Liver (tissue), 9 donors: ENCODE data around the gene TP53I3. TPM values are rescaled to one million over a fixed set of nuclear protein-coding genes. Genes with fewer than 3 reads are reported as not detected.
A peak's percentile ranks its signal among the peaks of the same experiment; 100 is the strongest.

Experiments
- DNase-seq: peaks from one replicate; pipeline ENCODE4 v3.0.0-alpha.2; 2017; ENCODE audit warnings: low spot score
- H3K27ac ChIP-seq, 2 donors: one replicate each; pipeline ENCODE4 v1.7.0; 2013; ENCODE audit warnings: inconsistent platforms in 2 of 2, low read length in 2 of 2, control low read depth in 1 of 2, low read depth in 1 of 2, mild to moderate bottlenecking in 1 of 2
- H3K27me3 ChIP-seq, 4 donors: one replicate each; pipeline versions ENCODE4 v1.6.1 to v1.7.0; 2013; ENCODE audit warnings: low read length in 3 of 4, inconsistent platforms in 1 of 4, mild to moderate bottlenecking in 1 of 4, moderate library complexity in 1 of 4; ENCODE audit not compliant: control insufficient read depth in 4 of 4, insufficient read depth in 4 of 4
- H3K36me3 ChIP-seq, 4 donors: one replicate each; pipeline versions ENCODE4 v1.6.1 to v1.7.0; 2013; ENCODE audit warnings: low read length in 3 of 4, mild to moderate bottlenecking in 3 of 4, low read depth in 1 of 4, moderate library complexity in 1 of 4; ENCODE audit not compliant: control insufficient read depth in 4 of 4, insufficient read depth in 3 of 4
- H3K4me1 ChIP-seq, 4 donors: one replicate each; pipeline versions ENCODE4 v1.6.1 to v1.7.0; 2013; ENCODE audit warnings: low read length in 3 of 4, mild to moderate bottlenecking in 3 of 4, moderate library complexity in 1 of 4; ENCODE audit not compliant: control insufficient read depth in 4 of 4, insufficient read depth in 4 of 4
- H3K4me3 ChIP-seq, 3 donors: one replicate each; pipeline versions ENCODE4 v1.6.1 to v1.7.0; 2013; ENCODE audit warnings: low read length in 3 of 3, control low read depth in 1 of 3, low read depth in 1 of 3, mild to moderate bottlenecking in 1 of 3
- H3K9ac ChIP-seq, 2 donors: one replicate each; pipeline ENCODE4 v1.7.0; 2013; ENCODE audit warnings: low read length in 2 of 2, mild to moderate bottlenecking in 2 of 2, moderate library complexity in 2 of 2, control low read depth in 1 of 2, low read depth in 1 of 2
- H3K9me3 ChIP-seq, 4 donors: one replicate each; pipeline versions ENCODE4 v1.6.1 to v1.7.0; 2013; ENCODE audit warnings: low read length in 3 of 4; ENCODE audit not compliant: control insufficient read depth in 4 of 4
- EGR1 ChIP-seq, 2 donors: IDR thresholded peaks; 2 replicates each; pipeline ENCODE4 v1.6.1; 2016 to 2018; ENCODE audit warnings: antibody characterized with exemption in 2 of 2, low read depth in 2 of 2
- FOXA1 ChIP-seq: IDR thresholded peaks from 2 replicates; pipeline ENCODE4 v1.6.1; 2016; ENCODE audit warnings: antibody characterized with exemption
- FOXA2 ChIP-seq: IDR thresholded peaks from 2 replicates; pipeline ENCODE4 v1.6.1; 2016; ENCODE audit warnings: antibody characterized with exemption
- GABPA ChIP-seq, 2 donors: IDR thresholded peaks in 1 of 2; conservative IDR thresholded peaks in 1 of 2; 2 replicates each; pipeline ENCODE4 v1.6.1; 2016; ENCODE audit warnings: antibody characterized with exemption in 2 of 2, mild to moderate bottlenecking in 1 of 2, moderate library complexity in 1 of 2
- HNF4A ChIP-seq, 2 donors: conservative IDR thresholded peaks; 2 replicates each; pipeline ENCODE4 v1.6.1; 2016; ENCODE audit warnings: antibody characterized with exemption in 2 of 2, mild to moderate bottlenecking in 2 of 2
- HNF4G ChIP-seq: IDR thresholded peaks from 2 replicates; pipeline ENCODE4 v1.6.1; 2016; ENCODE audit warnings: antibody characterized with exemption
- JUND ChIP-seq, 2 donors: IDR thresholded peaks; 2 replicates each; pipeline ENCODE4 v1.6.1; 2016; ENCODE audit warnings: antibody characterized with exemption in 2 of 2
- NR2F2 ChIP-seq: IDR thresholded peaks from 2 replicates; pipeline ENCODE4 v1.6.1; 2016; ENCODE audit warnings: antibody characterized with exemption
- RAD21 ChIP-seq, 2 donors: IDR thresholded peaks; 2 replicates each; pipeline ENCODE4 v1.6.1; 2016; ENCODE audit warnings: antibody characterized with exemption in 2 of 2, mild to moderate bottlenecking in 2 of 2
- RXRA ChIP-seq, 2 donors: IDR thresholded peaks; 2 replicates each; pipeline ENCODE4 v1.6.1; 2017 to 2018; ENCODE audit warnings: antibody characterized with exemption in 2 of 2, mild to moderate bottlenecking in 1 of 2
- SP1 ChIP-seq: IDR thresholded peaks from 2 replicates; pipeline ENCODE4 v1.6.1; 2018; ENCODE audit warnings: antibody characterized with exemption, mild to moderate bottlenecking
- YY1 ChIP-seq: IDR thresholded peaks from 2 replicates; pipeline ENCODE4 v1.6.1; 2016; ENCODE audit warnings: antibody characterized with exemption, mild to moderate bottlenecking
- WGBS: extraction: QIAGEN DNeasy Blood & Tissue Kit; methylation state at CpG from one replicate; pipeline ENCODE4 v1.1.7; 2013; 5-methylcytosine and 5-hydroxymethylcytosine counted together
- polyA plus RNA-seq, 2 donors: library from polyadenylated mRNA; stranded (reverse) in 1 of 2; unstranded in 1 of 2; fragments of 200-250 nt in 1 of 2; fragments of >200 nt in 1 of 2; fragmentation: Nextera tagmentation in 1 of 2; extraction: Ambion mirVana in 1 of 2; gene quantifications; one replicate each; pipeline versions ENCODE4 v1.2.1 to v1.2.3, GENCODE V29; 2013 to 2015
- total RNA-seq, 2 donors: library from RNA; depleted of rRNA; stranded (reverse); fragments of >200 nt; gene quantifications; one replicate each; pipeline ENCODE4 v1.2.3, GENCODE V29; 2014
- TF ChIP-seq, protein P1 (sequence below): IDR thresholded peaks from 2 replicates; pipeline ENCODE4 v1.6.1; 2016; ENCODE audit warnings: antibody characterized with exemption
- TF ChIP-seq, protein P2 (sequence below): IDR thresholded peaks from 2 replicates; pipeline ENCODE4 v1.6.1; 2016; ENCODE audit warnings: antibody characterized with exemption
- TF ChIP-seq, protein P3 (sequence below): fragments of 150-350 bp; IDR thresholded peaks from 2 replicates; pipeline ENCODE4 v1.5.1; 2017; ENCODE audit warnings: improper control_type of control experiment, low read depth, low read length; ENCODE audit not compliant: missing input control
- TF ChIP-seq, protein P4 (sequence below): IDR thresholded peaks from 2 replicates; pipeline ENCODE4 v1.6.1; 2016; ENCODE audit warnings: antibody characterized with exemption, mild to moderate bottlenecking
- TF ChIP-seq, protein P5 (sequence below): IDR thresholded peaks from 2 replicates; pipeline ENCODE4 v1.6.1; 2016; ENCODE audit warnings: antibody characterized with exemption
- donor health status: healthy.
- donor health status: healthy.
- donor health status: healthy.
- donor health status: healthy.
- donor health status: healthy.

The TP53I3 gene
- total and polyA plus RNA-seq, 4 donors: 6.6 to 19.5 (median 10.7) TPM

DNA sequence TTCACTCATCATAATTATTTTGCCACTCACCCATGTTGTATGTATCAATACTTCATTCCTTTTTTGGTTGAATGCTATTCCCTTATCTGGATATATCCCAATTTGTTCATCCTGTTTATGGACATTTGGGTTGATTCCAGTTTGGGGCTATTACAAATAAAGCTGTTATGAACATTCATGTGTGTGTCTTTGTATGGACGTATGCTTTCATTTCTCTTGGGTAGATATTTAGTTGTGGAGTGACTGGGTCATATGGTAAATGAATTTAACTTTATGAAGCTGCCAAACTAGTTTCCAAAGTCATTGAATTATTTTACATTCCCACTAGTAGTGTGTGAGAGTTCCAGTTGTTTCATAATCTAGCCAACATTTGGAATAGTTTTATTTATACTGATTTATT, 41.3 kb upstream of the TP53I3 start:
- DNase-seq: no peak
- TF ChIP-seq, protein P1, sequence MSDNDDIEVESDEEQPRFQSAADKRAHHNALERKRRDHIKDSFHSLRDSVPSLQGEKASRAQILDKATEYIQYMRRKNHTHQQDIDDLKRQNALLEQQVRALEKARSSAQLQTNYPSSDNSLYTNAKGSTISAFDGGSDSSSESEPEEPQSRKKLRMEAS: no peak
- 68% methylated on average over 1 of the region's 1 CpG for WGBS
- Histone ChIP-seq H3K9ac (no peak overlapping the region), H3K9me3 (no peaks in the 10 kb centered on the region), H3K27ac (no peak overlapping the region), H3K4me1 (peaks cover 0 to 11% (median 6%) of the 10 kb centered on the region in 4 donors), H3K4me3 (no peak overlapping the region), H3K27me3 (no peaks in the 10 kb centered on the region), H3K36me3 (no peaks in the 10 kb centered on the region)

DNA sequence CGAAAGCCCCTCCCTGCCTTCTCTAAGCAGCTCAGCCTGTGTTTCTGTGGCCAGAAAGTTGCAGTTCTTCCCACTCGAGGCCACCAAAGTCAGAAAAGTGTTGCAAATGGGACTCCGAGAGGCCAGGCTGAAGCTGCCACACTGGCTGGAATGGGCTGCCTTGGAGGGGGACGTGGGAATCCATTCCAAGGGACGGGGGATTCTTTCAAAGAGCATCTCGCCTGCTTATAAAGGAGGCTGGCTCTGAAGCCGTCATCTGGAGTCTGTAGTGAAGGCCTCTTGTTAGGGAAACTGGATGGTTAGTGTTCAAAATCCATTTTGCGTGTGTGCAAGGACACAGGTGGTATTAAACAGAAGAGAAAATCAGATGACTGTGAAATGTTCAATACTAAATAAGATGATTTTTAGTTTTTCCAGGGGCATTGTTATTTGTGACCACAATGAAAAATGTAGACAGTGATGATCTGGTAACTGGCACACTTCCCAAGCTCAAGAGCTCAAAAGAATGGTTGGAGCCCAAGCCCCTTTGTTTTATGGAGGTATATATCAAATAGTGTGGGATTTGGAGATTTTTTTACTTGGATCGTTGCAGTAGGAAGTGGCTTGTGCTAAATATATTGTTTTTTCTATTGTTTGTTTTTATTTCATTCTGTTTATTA, 39.4 kb upstream of the TP53I3 start:
- Histone ChIP-seq H3K9ac (peak overlapping the region; percentile 79 to 84), H3K36me3 (no peaks in the 10 kb centered on the region), H3K9me3 (no peaks in the 10 kb centered on the region), H3K4me1 (peaks cover 0 to 11% (median 6%) of the 10 kb centered on the region in 4 donors), H3K27ac (peak overlapping the region; percentile 74 to 83), H3K4me3 (peak overlapping the region; percentile 74 to 79 (median 75)), H3K27me3 (no peaks in the 10 kb centered on the region)
- 34% methylated on average over 9 of the region's 9 CpGs for WGBS
- no peak for TF ChIP-seq RAD21 (IDR thresholded peaks at IDR 0.05)
- no peak for TF ChIP-seq RXRA (IDR thresholded peaks at IDR 0.05)
- TF ChIP-seq HNF4A (conservative IDR thresholded peaks at IDR 0.05): no peak
- TF ChIP-seq, protein P2, sequence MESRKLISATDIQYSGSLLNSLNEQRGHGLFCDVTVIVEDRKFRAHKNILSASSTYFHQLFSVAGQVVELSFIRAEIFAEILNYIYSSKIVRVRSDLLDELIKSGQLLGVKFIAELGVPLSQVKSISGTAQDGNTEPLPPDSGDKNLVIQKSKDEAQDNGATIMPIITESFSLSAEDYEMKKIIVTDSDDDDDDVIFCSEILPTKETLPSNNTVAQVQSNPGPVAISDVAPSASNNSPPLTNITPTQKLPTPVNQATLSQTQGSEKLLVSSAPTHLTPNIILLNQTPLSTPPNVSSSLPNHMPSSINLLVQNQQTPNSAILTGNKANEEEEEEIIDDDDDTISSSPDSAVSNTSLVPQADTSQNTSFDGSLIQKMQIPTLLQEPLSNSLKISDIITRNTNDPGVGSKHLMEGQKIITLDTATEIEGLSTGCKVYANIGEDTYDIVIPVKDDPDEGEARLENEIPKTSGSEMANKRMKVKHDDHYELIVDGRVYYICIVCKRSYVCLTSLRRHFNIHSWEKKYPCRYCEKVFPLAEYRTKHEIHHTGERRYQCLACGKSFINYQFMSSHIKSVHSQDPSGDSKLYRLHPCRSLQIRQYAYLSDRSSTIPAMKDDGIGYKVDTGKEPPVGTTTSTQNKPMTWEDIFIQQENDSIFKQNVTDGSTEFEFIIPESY: no peak
- TF ChIP-seq FOXA1: no peak
- no peak for TF ChIP-seq NR2F2
- no peak for TF ChIP-seq FOXA2
- TF ChIP-seq SP1: no peak
- TF ChIP-seq EGR1 (IDR thresholded peaks at IDR 0.05; ENCODE audit: low read depth in 2 of 2): no peak
- TF ChIP-seq, protein P3, sequence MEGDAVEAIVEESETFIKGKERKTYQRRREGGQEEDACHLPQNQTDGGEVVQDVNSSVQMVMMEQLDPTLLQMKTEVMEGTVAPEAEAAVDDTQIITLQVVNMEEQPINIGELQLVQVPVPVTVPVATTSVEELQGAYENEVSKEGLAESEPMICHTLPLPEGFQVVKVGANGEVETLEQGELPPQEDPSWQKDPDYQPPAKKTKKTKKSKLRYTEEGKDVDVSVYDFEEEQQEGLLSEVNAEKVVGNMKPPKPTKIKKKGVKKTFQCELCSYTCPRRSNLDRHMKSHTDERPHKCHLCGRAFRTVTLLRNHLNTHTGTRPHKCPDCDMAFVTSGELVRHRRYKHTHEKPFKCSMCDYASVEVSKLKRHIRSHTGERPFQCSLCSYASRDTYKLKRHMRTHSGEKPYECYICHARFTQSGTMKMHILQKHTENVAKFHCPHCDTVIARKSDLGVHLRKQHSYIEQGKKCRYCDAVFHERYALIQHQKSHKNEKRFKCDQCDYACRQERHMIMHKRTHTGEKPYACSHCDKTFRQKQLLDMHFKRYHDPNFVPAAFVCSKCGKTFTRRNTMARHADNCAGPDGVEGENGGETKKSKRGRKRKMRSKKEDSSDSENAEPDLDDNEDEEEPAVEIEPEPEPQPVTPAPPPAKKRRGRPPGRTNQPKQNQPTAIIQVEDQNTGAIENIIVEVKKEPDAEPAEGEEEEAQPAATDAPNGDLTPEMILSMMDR: no peak
- no peak for TF ChIP-seq HNF4G
- TF ChIP-seq, protein P4, sequence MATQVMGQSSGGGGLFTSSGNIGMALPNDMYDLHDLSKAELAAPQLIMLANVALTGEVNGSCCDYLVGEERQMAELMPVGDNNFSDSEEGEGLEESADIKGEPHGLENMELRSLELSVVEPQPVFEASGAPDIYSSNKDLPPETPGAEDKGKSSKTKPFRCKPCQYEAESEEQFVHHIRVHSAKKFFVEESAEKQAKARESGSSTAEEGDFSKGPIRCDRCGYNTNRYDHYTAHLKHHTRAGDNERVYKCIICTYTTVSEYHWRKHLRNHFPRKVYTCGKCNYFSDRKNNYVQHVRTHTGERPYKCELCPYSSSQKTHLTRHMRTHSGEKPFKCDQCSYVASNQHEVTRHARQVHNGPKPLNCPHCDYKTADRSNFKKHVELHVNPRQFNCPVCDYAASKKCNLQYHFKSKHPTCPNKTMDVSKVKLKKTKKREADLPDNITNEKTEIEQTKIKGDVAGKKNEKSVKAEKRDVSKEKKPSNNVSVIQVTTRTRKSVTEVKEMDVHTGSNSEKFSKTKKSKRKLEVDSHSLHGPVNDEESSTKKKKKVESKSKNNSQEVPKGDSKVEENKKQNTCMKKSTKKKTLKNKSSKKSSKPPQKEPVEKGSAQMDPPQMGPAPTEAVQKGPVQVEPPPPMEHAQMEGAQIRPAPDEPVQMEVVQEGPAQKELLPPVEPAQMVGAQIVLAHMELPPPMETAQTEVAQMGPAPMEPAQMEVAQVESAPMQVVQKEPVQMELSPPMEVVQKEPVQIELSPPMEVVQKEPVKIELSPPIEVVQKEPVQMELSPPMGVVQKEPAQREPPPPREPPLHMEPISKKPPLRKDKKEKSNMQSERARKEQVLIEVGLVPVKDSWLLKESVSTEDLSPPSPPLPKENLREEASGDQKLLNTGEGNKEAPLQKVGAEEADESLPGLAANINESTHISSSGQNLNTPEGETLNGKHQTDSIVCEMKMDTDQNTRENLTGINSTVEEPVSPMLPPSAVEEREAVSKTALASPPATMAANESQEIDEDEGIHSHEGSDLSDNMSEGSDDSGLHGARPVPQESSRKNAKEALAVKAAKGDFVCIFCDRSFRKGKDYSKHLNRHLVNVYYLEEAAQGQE: no peak
- no peak for TF ChIP-seq GABPA (IDR thresholded peaks at IDR 0.05 in 1 of 2, conservative IDR thresholded peaks at IDR 0.05 in 1 of 2)
- no peak for TF ChIP-seq YY1
- TF ChIP-seq, protein P5, sequence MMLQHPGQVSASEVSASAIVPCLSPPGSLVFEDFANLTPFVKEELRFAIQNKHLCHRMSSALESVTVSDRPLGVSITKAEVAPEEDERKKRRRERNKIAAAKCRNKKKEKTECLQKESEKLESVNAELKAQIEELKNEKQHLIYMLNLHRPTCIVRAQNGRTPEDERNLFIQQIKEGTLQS: no peak
- TF ChIP-seq, protein P1: no peak
- no peak for TF ChIP-seq JUND (IDR thresholded peaks at IDR 0.05)
- no peak for DNase-seq
